ENCODE results near the gene MATN4.

DNA sequence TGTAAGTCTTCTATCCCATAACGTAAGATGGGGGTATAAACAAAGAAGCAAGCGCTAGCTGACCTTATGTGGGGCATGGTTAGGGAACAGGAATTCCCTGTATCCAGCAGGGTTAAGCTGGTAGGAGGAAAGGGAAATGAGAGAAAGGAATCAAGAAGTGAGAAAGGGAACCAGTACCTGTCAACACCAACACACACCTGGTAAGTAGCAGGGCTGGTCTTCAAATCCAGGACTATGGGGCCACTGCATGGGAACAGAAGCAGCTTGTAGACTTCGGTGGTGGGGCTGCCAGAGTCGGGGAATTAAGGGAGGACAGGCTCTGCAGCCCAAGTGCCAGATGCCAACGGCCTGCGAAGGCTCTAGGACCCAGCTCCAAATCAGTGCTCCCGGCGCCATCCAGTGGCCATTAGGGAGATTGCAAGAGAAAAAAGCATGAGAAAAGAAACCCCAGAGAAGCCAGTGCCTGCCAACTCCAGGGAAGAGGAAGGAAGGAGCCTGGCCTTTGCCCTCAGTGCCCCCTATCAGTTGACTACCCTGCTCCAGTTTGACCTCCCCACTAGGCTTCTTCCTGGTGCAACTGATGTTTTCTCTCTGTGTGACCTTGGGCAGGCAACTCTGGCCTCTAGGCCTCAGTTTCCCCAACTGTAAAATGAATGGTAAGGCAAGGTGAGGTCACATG lies 17.3 kb downstream of the MATN4 start:
- TF ChIP-seq, protein P1, sequence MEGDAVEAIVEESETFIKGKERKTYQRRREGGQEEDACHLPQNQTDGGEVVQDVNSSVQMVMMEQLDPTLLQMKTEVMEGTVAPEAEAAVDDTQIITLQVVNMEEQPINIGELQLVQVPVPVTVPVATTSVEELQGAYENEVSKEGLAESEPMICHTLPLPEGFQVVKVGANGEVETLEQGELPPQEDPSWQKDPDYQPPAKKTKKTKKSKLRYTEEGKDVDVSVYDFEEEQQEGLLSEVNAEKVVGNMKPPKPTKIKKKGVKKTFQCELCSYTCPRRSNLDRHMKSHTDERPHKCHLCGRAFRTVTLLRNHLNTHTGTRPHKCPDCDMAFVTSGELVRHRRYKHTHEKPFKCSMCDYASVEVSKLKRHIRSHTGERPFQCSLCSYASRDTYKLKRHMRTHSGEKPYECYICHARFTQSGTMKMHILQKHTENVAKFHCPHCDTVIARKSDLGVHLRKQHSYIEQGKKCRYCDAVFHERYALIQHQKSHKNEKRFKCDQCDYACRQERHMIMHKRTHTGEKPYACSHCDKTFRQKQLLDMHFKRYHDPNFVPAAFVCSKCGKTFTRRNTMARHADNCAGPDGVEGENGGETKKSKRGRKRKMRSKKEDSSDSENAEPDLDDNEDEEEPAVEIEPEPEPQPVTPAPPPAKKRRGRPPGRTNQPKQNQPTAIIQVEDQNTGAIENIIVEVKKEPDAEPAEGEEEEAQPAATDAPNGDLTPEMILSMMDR (conservative IDR thresholded peaks at IDR 0.05): peak; percentile 98
- no peak for TF ChIP-seq EZH2 (IDR thresholded peaks at IDR 0.05; ENCODE audit: low read depth)
